Gastrocnemius medialis (tissue), 4 donors: ENCODE measurements around the gene CEP170B. TPM values are rescaled to one million over a fixed set of nuclear protein-coding genes. Genes with fewer than 3 reads are reported as not detected.

Experiments
- ATAC-seq, 2 donors: fragments of 150-250 bp; one replicate each; pipeline ENCODE4 v1.9.1; 2016
- DNase-seq, 2 donors: peaks; one replicate each; pipeline ENCODE4 v3.0.0-alpha.2; 2019
- H3K27ac ChIP-seq, 4 donors: fragments of 200-600 bp; sonication (generic); 1 replicate in 1 of 4; 2 replicates in 3 of 4; pipeline ENCODE4 v1.5.1; 2016 to 2018; ENCODE audit warnings: mild to moderate bottlenecking in 2 of 4, moderate library complexity in 1 of 4
- H3K27me3 ChIP-seq, 3 donors: fragments of 200-600 bp; sonication (generic) in 2 of 3; 1 replicate in 1 of 3; 2 replicates in 2 of 3; pipeline versions ENCODE4 v1.5.1 to v1.6.0; 2016 to 2019; ENCODE audit warnings: mild to moderate bottlenecking in 1 of 3, moderate library complexity in 1 of 3
- H3K36me3 ChIP-seq, 2 donors: fragments of 200-600 bp; sonication (generic) in 1 of 2; one replicate each; pipeline ENCODE4 v1.5.1; 2017 to 2018
- H3K4me1 ChIP-seq, 2 donors: fragments of 200-600 bp; sonication (generic) in 1 of 2; one replicate each; pipeline ENCODE4 v1.5.1; 2016 to 2017; ENCODE audit warnings: mild to moderate bottlenecking in 2 of 2
- H3K4me3 ChIP-seq, 4 donors: fragments of 200-600 bp; sonication (generic) in 3 of 4; 1 replicate in 1 of 4; 2 replicates in 3 of 4; pipeline ENCODE4 v1.5.1; 2016 to 2019; ENCODE audit warnings: mild to moderate bottlenecking in 2 of 4
- H3K9me3 ChIP-seq, 3 donors: fragments of 200-600 bp; sonication (generic) in 2 of 3; 1 replicate in 1 of 3; 2 replicates in 2 of 3; pipeline ENCODE4 v1.5.1; 2016 to 2019
- CTCF ChIP-seq, 5 experiments: fragments of 450-650 bp in 3 of 5; fragments of 200-600 bp in 2 of 5; sonication (generic) in 2 of 5; IDR thresholded peaks in 4 of 5; conservative IDR thresholded peaks in 1 of 5; 1 replicate in 4 of 5; 2 replicates in 1 of 5; pipeline ENCODE4 v1.5.1; 2016 to 2019; ENCODE audit warnings: antibody characterized with exemption in 5 of 5, mild to moderate bottlenecking in 3 of 5, moderate library complexity in 3 of 5
- POLR2A ChIP-seq, 2 donors: fragments of 450-650 bp; IDR thresholded peaks; one replicate each; pipeline ENCODE4 v1.6.1; 2017; ENCODE audit warnings: antibody characterized with exemption in 2 of 2, mild to moderate bottlenecking in 2 of 2, moderate library complexity in 2 of 2
- in situ Hi-C, 4 donors: fragments of 200-750 bp; cut with MboI; loops; one replicate each; pipeline versions ENCODE4 v1.15.0 to v1.8.0; 2017; ENCODE audit warnings: low sequenced_read_pairs in 4 of 4
- intact Hi-C: fragments of 100-400 bp; cut with DNase I; formaldehyde crosslinking; loops from one replicate; pipeline ENCODE4 v1.15.1; 2023; ENCODE audit warnings: low total_unique reads
- total RNA-seq, 4 donors: library from RNA; depleted of rRNA; stranded (reverse); fragments of >200 nt; gene quantifications; one replicate each; pipeline versions ENCODE4 v1.1.0 to v1.2.3, GENCODE V29; 2016

CEP170B gene
- total RNA-seq, 4 donors from 2014 or later: 4.5 to 13.0 (median 7.1) TPM

DNA sequence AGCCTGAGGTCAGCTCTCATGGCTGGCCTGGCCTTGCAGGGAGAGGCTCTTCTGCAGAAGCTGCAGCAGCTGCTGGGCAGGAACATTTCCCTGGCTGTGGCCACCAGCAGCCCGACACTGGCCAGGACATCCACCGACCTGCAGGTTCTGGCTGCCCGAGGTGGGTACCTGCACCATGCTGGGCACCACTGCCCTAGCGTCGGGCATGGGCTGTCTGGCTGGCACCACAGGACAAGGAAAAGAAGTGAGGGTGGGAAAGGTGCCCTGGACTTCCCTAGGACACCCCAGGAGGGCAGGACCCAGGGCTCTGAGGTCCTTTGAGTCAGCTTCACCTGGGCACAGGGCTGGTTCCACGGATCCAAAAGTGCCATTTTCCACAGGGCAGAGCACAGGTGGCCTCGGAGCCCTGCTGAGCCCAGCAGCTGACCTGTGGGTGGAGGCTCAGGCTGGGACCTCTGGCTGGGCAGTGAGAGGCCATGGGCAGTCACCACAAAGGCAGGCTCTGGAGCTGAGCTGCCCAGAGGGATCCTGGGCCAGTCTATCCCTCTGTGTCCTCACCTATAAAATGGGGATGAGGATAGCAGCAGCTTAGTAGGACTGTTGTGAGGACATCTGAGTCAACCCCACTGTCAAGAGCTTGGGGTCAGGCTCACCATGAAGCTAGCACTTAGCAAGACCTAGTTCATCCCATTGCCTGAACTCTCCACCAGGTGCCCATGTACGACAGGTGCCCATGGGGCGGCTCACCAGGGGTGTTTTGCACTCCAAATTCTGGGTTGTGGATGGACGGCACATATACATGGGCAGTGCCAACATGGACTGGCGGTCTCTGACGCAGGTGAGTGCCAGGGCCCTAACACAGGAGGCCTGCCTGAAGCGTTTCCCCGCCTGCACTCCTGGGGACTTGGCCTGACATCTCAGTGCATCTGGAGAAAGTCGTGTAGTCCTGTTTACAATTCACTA is 64.5 kb downstream of the CEP170B start:
- Histone ChIP-seq H3K36me3 (no peaks in the 10 kb centered on the region), H3K4me3 (no peak overlapping the region), H3K27me3 (peaks cover 0 to 14% (median 4%) of the 10 kb centered on the region in 3 donors), H3K4me1 (peaks cover 0 to 7% of the 10 kb centered on the region in 2 donors), H3K27ac (no peak overlapping the region), H3K9me3 (no peaks in the 10 kb centered on the region)
- in situ Hi-C loops (no loop called here), intact Hi-C loops (no loop called here)
- TF ChIP-seq CTCF (IDR thresholded peaks at IDR 0.05 in 4 of 5, conservative IDR thresholded peaks at IDR 0.05 in 1 of 5) (no peak), POLR2A (IDR thresholded peaks at IDR 0.05) (no peak)
- DNase-seq (no peak), ATAC-seq (no peak)

DNA sequence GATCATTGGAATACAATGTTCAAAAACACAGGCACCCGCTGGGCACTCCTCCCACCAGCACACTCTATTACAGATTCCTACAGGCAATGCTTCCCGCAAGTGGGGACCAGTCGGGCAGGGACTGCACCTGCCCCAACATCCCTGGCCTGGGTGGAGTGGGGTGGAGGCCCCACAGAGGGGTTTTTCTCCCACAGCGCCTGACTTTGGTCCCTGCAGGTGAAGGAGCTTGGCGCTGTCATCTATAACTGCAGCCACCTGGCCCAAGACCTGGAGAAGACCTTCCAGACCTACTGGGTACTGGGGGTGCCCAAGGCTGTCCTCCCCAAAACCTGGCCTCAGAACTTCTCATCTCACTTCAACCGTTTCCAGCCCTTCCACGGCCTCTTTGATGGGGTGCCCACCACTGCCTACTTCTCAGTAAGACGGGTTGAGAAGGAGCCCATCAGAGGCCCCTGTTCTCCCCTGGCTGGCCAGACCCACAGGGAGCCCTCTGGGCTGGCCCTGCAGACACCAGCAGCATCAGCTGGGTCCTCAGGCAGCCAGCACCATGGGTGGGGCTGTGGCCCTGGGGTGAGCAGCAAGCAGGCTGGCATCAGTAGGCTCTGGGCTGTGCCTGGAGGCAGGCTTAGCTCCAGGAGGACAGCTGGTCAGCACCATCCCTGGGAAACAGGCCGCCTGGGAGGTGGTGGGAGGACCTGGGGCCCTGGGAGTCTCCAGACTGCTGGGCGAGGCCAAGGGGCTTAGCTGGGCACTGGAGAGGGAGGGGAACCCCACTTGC is 65.6 kb downstream of the CEP170B start:
- in situ Hi-C loops (no loop called here), intact Hi-C loops (no loop called here)

DNA sequence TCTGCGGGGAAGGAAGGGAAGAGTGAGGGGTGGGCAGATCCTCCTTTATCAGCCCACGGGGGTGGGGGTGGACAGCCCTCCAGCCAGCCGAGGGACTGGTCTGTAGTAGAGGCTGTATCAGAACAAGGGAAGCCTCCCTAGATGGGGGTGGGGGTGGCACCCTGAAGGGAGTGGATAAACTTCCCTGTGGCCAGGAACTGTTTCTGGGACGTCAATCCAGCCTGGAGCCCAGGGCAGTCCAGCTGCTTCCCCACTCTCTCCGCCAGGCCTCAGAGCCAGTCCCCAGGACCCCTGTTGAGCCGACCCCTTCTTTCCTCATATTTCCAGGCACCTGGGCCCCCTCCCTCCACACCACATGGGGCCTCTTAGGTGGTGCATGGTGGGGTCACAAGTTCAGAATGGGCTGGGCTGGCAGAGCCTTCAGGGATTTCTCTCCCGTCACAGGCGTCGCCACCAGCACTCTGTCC is 66.3 kb downstream of the CEP170B start:
- Histone ChIP-seq H3K27ac (no peak overlapping the region), H3K27me3 (peaks cover 0 to 21% (median 4%) of the 10 kb centered on the region in 3 donors), H3K9me3 (no peaks in the 10 kb centered on the region), H3K4me3 (no peak overlapping the region), H3K36me3 (no peaks in the 10 kb centered on the region), H3K4me1 (peaks cover 0 to 7% of the 10 kb centered on the region in 2 donors)
- no peak for TF ChIP-seq CTCF (IDR thresholded peaks at IDR 0.05 in 4 of 5, conservative IDR thresholded peaks at IDR 0.05 in 1 of 5)
- no peak for TF ChIP-seq POLR2A (IDR thresholded peaks at IDR 0.05)
- intact Hi-C loops: no loop called here
- no peak for ATAC-seq
- no peak for DNase-seq
- in situ Hi-C loops: no loop called here

More for the DNA sequence above, 65.6 kb downstream of the CEP170B start:
- no peaks in the 10 kb centered on the region for H3K36me3 ChIP-seq
- peaks cover 0 to 7% of the 10 kb centered on the region in 2 donors for H3K4me1 ChIP-seq
- TF ChIP-seq POLR2A (IDR thresholded peaks at IDR 0.05) (no peak), CTCF (IDR thresholded peaks at IDR 0.05 in 4 of 5, conservative IDR thresholded peaks at IDR 0.05 in 1 of 5) (no peak)
- H3K27me3 ChIP-seq: peaks cover 0 to 21% (median 4%) of the 10 kb centered on the region in 3 donors
- no peak overlapping the region for H3K4me3 ChIP-seq
- H3K27ac ChIP-seq: no peak overlapping the region
- H3K9me3 ChIP-seq: no peaks in the 10 kb centered on the region
- ATAC-seq (no peak), DNase-seq (no peak)

DNA sequence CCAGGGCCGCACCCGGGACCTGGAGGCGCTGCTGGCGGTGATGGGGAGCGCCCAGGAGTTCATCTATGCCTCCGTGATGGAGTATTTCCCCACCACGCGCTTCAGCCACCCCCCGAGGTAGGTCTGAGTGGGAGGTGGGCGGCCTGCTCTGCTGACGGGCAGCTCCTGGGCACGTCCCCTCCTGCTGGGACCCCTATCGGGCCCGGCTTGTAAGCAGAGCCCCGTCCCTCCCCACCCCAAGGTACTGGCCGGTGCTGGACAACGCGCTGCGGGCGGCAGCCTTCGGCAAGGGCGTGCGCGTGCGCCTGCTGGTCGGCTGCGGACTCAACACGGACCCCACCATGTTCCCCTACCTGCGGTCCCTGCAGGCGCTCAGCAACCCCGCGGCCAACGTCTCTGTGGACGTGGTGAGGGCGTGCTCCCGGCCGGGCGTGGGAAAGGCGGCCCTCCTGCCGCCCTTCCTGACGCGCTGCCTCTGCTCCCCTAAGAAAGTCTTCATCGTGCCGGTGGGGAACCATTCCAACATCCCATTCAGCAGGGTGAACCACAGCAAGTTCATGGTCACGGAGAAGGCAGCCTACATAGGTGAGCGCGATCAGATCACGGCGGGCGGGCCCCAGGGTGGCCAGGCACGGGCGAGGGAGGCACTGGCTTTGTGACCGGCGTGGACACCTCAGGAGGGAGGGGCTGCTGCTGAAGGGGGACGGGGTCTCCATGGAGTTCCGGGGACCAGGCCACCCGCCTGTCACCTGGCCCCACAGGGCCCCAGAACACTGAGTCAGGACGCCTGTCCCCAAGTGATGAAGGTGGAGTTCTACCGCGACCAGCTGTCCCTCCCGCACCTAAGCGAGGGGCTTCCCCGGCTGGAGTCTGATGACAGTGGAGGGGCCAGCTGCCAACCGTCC is 67.0 kb downstream of the CEP170B start:
- H3K27ac ChIP-seq: no peak overlapping the region
- TF ChIP-seq POLR2A (IDR thresholded peaks at IDR 0.05) (no peak), CTCF (IDR thresholded peaks at IDR 0.05 in 4 of 5, conservative IDR thresholded peaks at IDR 0.05 in 1 of 5) (no peak)
- no peak for ATAC-seq
- no peak for DNase-seq
- no peaks in the 10 kb centered on the region for H3K9me3 ChIP-seq
- H3K4me1 ChIP-seq: peaks cover 0 to 7% of the 10 kb centered on the region in 2 donors
- peaks cover 0 to 21% (median 4%) of the 10 kb centered on the region in 3 donors for H3K27me3 ChIP-seq
- in situ Hi-C loops (no loop called here), intact Hi-C loops (no loop called here)
- no peaks in the 10 kb centered on the region for H3K36me3 ChIP-seq
- peak overlapping the region; percentile 57 to 81 (median 63) for H3K4me3 ChIP-seq
